Gastrocnemius medialis (tissue), 4 donors: ENCODE measurements around the gene C19orf25.

Source experiments
- CTCF ChIP-seq, 5 experiments: fragments of 450-650 bp in 3 of 5; fragments of 200-600 bp in 2 of 5; sonication (generic) in 2 of 5; IDR thresholded peaks in 4 of 5; conservative IDR thresholded peaks in 1 of 5; 1 replicate in 4 of 5; 2 replicates in 1 of 5; pipeline ENCODE4 v1.5.1; 2016 to 2019; ENCODE audit warnings: antibody characterized with exemption in 5 of 5, mild to moderate bottlenecking in 3 of 5, moderate library complexity in 3 of 5
- POLR2A ChIP-seq, 2 donors: fragments of 450-650 bp; IDR thresholded peaks; one replicate each; pipeline ENCODE4 v1.6.1; 2017; ENCODE audit warnings: antibody characterized with exemption in 2 of 2, mild to moderate bottlenecking in 2 of 2, moderate library complexity in 2 of 2

- TF ChIP-seq CTCF (IDR thresholded peaks at IDR 0.05 in 4 of 5, conservative IDR thresholded peaks at IDR 0.05 in 1 of 5), result no peak
- TF ChIP-seq POLR2A (IDR thresholded peaks at IDR 0.05), result no peak
These were observed 43.8 kb upstream of the C19orf25 start for GRCh38 chr19:1522838-1523237.
